Common myeloid progenitor, CD34-positive (primary cell): Measurements from ENCODE around the gene MDFIC.

Experiments
- CTCF ChIA-PET: fragments of 350-600 bp; sonication (Branson Sonifier 250); formaldehyde crosslinking; loops from one replicate; lab custom pipeline; 2021; ENCODE audit warnings: antibody characterized with exemption; lab: Charles Lee
- POLR2A ChIA-PET: fragments of 350-600 bp; sonication (Branson Sonifier 250); formaldehyde crosslinking; loops from one replicate; lab custom pipeline; 2021; ENCODE audit warnings: antibody characterized with exemption; lab: Charles Lee
- DNase-seq, 3 donors: peaks; one replicate each; pipeline versions ENCODE4 v3.0.0 to v3.0.0-alpha.2; 2013
- H3K27ac ChIP-seq, 2 experiments: 1 replicate in 1 of 2; 2 replicates in 1 of 2; pipeline ENCODE4 v1.7.0; 2013; ENCODE audit warnings: inconsistent platforms in 2 of 2, low read length in 2 of 2, mild to moderate bottlenecking in 2 of 2, low read depth in 1 of 2, moderate library complexity in 1 of 2; ENCODE audit not compliant: severe bottlenecking in 2 of 2, insufficient read depth in 1 of 2, poor library complexity in 1 of 2
- H3K27me3 ChIP-seq, 5 experiments: replicated peaks in 2 of 5; 1 replicate in 3 of 5; 2 replicates in 2 of 5; pipeline versions ENCODE4 v1.6.1 to v1.7.0; 2013; ENCODE audit warnings: low read length in 4 of 5, mild to moderate bottlenecking in 2 of 5, moderate library complexity in 2 of 5, inconsistent platforms in 1 of 5; ENCODE audit not compliant: insufficient read depth in 5 of 5, control insufficient read depth in 4 of 5
- H3K36me3 ChIP-seq, 4 experiments: 1 replicate in 2 of 4; 2 replicates in 2 of 4; pipeline versions ENCODE4 v1.6.1 to v1.7.0; 2013; ENCODE audit warnings: low read length in 3 of 4, control low read depth in 1 of 4, mild to moderate bottlenecking in 1 of 4; ENCODE audit not compliant: control insufficient read depth in 4 of 4, insufficient read depth in 4 of 4
- H3K4me1 ChIP-seq, 4 experiments: 1 replicate in 3 of 4; 2 replicates in 1 of 4; pipeline versions ENCODE4 v1.6.1 to v1.7.1; 2013; ENCODE audit warnings: low read length in 3 of 4, mild to moderate bottlenecking in 3 of 4, control low read depth in 1 of 4, inconsistent platforms in 1 of 4, moderate library complexity in 1 of 4; ENCODE audit not compliant: control insufficient read depth in 4 of 4, insufficient read depth in 4 of 4; ENCODE audit errors: control extremely low read depth in 1 of 4
- H3K4me3 ChIP-seq, 7 experiments: 1 replicate in 4 of 7; 2 replicates in 3 of 7; pipeline versions ENCODE4 v1.5.1 to v1.7.0; 2013; ENCODE audit warnings: mild to moderate bottlenecking in 7 of 7, low read length in 6 of 7, moderate library complexity in 6 of 7, inconsistent platforms in 2 of 7, low read depth in 2 of 7, control low read depth in 1 of 7; ENCODE audit not compliant: insufficient read depth in 4 of 7, control insufficient read depth in 1 of 7; ENCODE audit errors: extremely low read depth in 1 of 7
- H3K9me3 ChIP-seq, 5 experiments: 1 replicate in 4 of 5; 2 replicates in 1 of 5; pipeline versions ENCODE4 v1.6.1 to v1.7.1; 2013; ENCODE audit warnings: low read length in 4 of 5, mild to moderate bottlenecking in 2 of 5, inconsistent platforms in 1 of 5, low read depth in 1 of 5, moderate library complexity in 1 of 5; ENCODE audit not compliant: control insufficient read depth in 4 of 5, insufficient read depth in 2 of 5; ENCODE audit errors: control extremely low read depth in 1 of 5
- WGBS: methylation state at CpG from one replicate; pipeline ENCODE4 v1.1.5; 2013; ENCODE audit not compliant: insufficient coverage; 5-methylcytosine and 5-hydroxymethylcytosine counted together

The MDFIC gene

GRCh38 chr7:114916261-114916892 lies 5.5 kb upstream of the MDFIC start:
- ChIA-PET POLR2A (no interaction called here), CTCF (no interaction called here)
- H3K27ac ChIP-seq, result no peak overlapping the region
- no peaks in the 10 kb centered on the region for H3K4me1 ChIP-seq
- no peaks in the 10 kb centered on the region for H3K27me3 ChIP-seq
- H3K4me3 ChIP-seq, result no peak overlapping the region
- 90% methylated on average over 3 of the region's 6 CpGs for WGBS
- H3K9me3 ChIP-seq, result no peaks in the 10 kb centered on the region
- H3K36me3 ChIP-seq, result no peaks in the 10 kb centered on the region
- no peak for DNase-seq

DNA sequence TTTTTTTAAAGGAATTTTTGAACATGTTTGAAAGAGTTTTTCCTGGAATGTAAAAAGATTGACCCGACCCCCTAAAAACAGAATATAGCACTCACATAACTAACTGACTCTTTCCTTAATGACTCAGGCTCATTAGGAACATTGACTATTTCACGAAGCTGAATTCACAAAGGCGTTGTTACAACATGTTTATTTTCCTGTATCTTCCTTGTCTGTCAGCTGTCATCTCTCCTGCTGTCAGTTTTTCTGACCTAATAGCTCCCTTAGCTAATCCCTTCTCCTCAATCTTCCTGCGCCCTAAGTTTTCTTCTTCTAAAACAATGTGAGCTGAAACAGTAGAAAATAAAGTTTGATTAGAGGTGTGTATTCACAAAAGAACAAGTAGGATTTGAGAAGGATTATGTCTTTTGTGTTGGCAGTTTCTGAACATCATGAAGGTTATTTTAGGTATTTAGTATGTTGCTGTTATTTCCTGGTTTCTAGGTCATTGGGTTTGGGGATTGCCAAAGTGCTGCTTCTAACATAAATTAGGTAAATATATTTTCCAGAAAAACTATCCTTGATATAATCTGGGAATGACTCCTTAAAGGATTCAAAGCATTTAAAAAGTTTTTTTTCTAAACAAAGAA lies 4.6 kb upstream of the MDFIC start:
- 100% methylated on average over 3 of the region's 4 CpGs for WGBS
- CTCF ChIA-PET, result interaction anchor here (2.1 kb wide), 1 partner anchor 30 kb away, joined by 4 read pairs; no protein-coding TSS in a partner anchor
- H3K27ac ChIP-seq, result no peak overlapping the region

DNA sequence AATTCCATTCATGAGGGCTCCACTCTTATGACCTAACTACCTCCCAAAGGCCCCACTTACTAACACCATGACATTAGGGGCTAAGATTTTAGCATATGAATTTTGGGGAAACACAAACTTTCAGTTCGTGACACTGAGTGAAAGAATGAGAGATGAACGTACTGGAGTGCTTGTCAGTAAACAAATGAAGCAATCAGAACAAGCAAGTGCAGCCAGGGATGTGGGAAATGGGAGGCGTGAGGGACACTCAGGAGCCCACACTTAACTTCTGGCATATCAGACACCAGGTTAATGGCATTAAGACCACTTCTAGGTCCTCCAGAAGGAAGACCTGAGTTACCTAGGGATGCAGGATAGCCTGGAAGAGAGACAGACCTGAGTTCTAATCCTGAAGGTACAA lies 2.3 kb upstream of the MDFIC start:
- DNase-seq, result no peak
- Histone ChIP-seq H3K4me1 (peaks cover 0 to 17% (median 14%) of the 10 kb centered on the region in 4 experiments), H3K36me3 (no peaks in the 10 kb centered on the region), H3K9me3 (no peaks in the 10 kb centered on the region), H3K27ac (no peak overlapping the region), H3K4me3 (no peak overlapping the region), H3K27me3 (no peaks in the 10 kb centered on the region)
- ChIA-PET POLR2A (interaction anchor here (0.6 kb wide), 1 partner anchor 223 kb away, joined by 6 read pairs; no protein-coding TSS in a partner anchor), CTCF (interaction anchor here (1.0 kb wide), 1 partner anchor 38 kb away, joined by 3 read pairs; no protein-coding TSS in a partner anchor)
- 93% methylated on average over 3 of the region's 3 CpGs for WGBS

More for the DNA sequence above, 4.6 kb upstream of the MDFIC start:
- H3K9me3 ChIP-seq, result no peaks in the 10 kb centered on the region
- H3K4me1 ChIP-seq, result peaks cover 0 to 2% (median 0%) of the 10 kb centered on the region in 4 experiments
- no peaks in the 10 kb centered on the region for H3K36me3 ChIP-seq
- DNase-seq, result no peak
- H3K27me3 ChIP-seq, result no peaks in the 10 kb centered on the region
- H3K4me3 ChIP-seq, result no peak overlapping the region
- POLR2A ChIA-PET, result no interaction called here

DNA sequence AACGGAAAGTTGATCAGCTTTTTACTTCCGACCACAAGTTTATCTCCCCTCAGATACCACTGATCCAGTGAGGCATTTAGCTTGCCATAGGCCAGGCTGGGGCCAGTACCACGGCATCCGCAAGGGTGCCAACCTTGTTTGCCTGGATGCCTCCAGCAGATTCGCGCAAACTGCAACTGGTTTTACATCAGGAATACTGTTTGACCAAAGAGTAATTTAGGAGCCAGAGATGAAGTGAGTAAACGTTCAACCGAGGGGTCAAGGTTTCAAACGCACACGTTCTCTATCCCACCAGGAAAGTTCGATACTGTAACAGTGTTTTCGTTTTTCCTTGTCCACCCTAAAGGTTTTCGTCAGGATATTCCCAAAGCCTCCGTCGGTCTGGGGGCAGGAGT lies 266 bp upstream of the MDFIC start:
- no peak overlapping the region for H3K27ac ChIP-seq
- H3K9me3 ChIP-seq, result no peaks in the 10 kb centered on the region
- H3K4me1 ChIP-seq, result peaks cover 0 to 31% (median 23%) of the 10 kb centered on the region in 4 experiments
- peak overlapping the region in 5 of 7 experiments; percentile 74 to 95 (median 82) for H3K4me3 ChIP-seq
- no peaks in the 10 kb centered on the region for H3K27me3 ChIP-seq
- ChIA-PET POLR2A (no interaction called here), CTCF (interaction anchor here (1.4 to 1.7 kb wide), 2 partner anchors 56 to 295 kb away, joined by 3 read pairs; no protein-coding TSS in a partner anchor)
- WGBS, result 86% methylated on average over 13 of the region's 15 CpGs
- DNase-seq, result peak in 1 of 3 donors; percentile 25
- H3K36me3 ChIP-seq, result no peaks in the 10 kb centered on the region

DNA sequence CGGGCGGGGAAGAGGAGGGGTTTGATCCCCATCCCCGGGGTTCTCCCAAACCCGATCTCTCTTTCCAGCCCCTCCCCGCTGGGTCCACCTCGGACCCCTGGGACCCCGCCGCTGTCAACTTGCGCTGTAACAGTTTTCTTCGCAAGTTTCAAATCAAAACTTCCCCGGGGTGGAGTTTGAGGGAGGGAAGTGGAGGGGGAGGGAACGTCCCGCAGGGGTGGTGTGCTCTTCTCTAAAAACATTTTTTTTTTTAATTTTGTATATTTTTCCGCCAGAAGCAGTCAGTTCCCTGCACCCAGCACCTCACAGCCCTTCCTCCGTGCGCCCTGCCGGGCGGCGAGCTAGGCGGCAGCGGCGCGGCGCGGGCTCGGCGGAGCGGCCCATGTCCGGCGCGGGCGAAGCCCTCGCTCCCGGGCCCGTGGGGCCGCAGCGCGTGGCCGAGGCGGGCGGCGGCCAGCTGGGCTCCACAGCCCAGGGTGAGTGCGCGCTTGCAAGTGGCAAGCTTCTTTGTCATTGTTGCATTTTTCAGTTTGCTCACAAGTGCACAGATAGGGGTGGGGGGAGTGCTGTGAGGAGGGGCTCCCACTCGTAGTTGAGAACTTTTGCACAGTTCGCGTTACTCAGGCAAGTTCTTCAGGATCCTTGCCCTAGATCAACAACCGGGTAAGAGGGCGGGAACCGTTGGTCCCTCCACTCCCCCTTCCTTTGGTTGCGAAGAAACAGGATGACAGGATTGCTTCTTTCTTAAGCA lies 933 bp downstream of the MDFIC start:
- Histone ChIP-seq H3K4me1 (peaks cover 0 to 36% (median 24%) of the 10 kb centered on the region in 4 experiments), H3K4me3 (peak overlapping the region; percentile 70 to 95 (median 82)), H3K27me3 (no peaks in the 10 kb centered on the region), H3K36me3 (no peaks in the 10 kb centered on the region), H3K9me3 (no peaks in the 10 kb centered on the region), H3K27ac (peak overlapping the region in 1 of 2 experiments; percentile 70)
- ChIA-PET POLR2A (no interaction called here), CTCF (no interaction called here)
- 0% methylated on average over 29 of the region's 51 CpGs for WGBS
- DNase-seq, result peak; percentile 48 to 64 (median 62)

- H3K4me1 ChIP-seq, result peaks cover 1 to 42% (median 28%) of the 10 kb centered on the region in 4 experiments
- no peaks in the 10 kb centered on the region for H3K9me3 ChIP-seq
- ChIA-PET POLR2A (no interaction called here), CTCF (no interaction called here)
- peak in 1 of 3 donors; percentile 72 for DNase-seq
- no CpG with 5 or more reads among the region's 4 CpGs for WGBS
- no peaks in the 10 kb centered on the region for H3K36me3 ChIP-seq
- peak overlapping the region; percentile 70 to 95 (median 82) for H3K4me3 ChIP-seq
- peak overlapping the region in 1 of 2 experiments; percentile 70 for H3K27ac ChIP-seq
- no peaks in the 10 kb centered on the region for H3K27me3 ChIP-seq
Observed at GRCh38 chr7:114923403-114923713, 1.5 kb downstream of the MDFIC start.
